Kidney (tissue), 14 donors: ENCODE data around the gene PEPD. TPM values are rescaled to one million over a fixed set of nuclear protein-coding genes. Genes with fewer than 3 reads are reported as not detected.
"Not testable (repeated sequence)": the region's sequence is repeated elsewhere in the genome, so short reads cannot be mapped to it uniquely, and the experiment has no call there.

Source experiments
- DNase-seq, 5 donors: peaks; one replicate each; pipeline ENCODE4 v3.0.0-alpha.2; 2013 to 2020
- FAIRE-seq: peaks from 2 replicates; lab custom pipeline; 2012; peaks lifted over from hg19 to GRCh38; lab: Jason Lieb, UNC
- H3K27ac ChIP-seq, 2 donors: one replicate each; pipeline ENCODE4 v1.7.0; 2013; ENCODE audit warnings: low read depth in 2 of 2, low read length in 2 of 2, inconsistent platforms in 1 of 2
- H3K27me3 ChIP-seq: one replicate; pipeline ENCODE4 v1.7.1; 2013; ENCODE audit warnings: low read length, inconsistent platforms; ENCODE audit not compliant: control insufficient read depth, insufficient read depth
- H3K36me3 ChIP-seq, 3 donors: one replicate each; pipeline versions ENCODE4 v1.7.0 to v1.7.1; 2013; ENCODE audit warnings: low read length in 3 of 3, control low read depth in 1 of 3, inconsistent platforms in 1 of 3; ENCODE audit not compliant: insufficient read depth in 3 of 3, control insufficient read depth in 2 of 3
- H3K4me1 ChIP-seq, 3 donors: one replicate each; pipeline versions ENCODE4 v1.7.0 to v1.7.1; 2013; ENCODE audit warnings: low read length in 3 of 3, inconsistent platforms in 1 of 3, low read depth in 1 of 3; ENCODE audit not compliant: control insufficient read depth in 2 of 3, insufficient read depth in 2 of 3
- H3K4me3 ChIP-seq, 3 donors: one replicate each; pipeline versions ENCODE4 v1.7.0 to v1.8.1; 2013; ENCODE audit warnings: low read length in 3 of 3, control low read depth in 1 of 3, inconsistent platforms in 1 of 3
- H3K9ac ChIP-seq, 3 donors: one replicate each; pipeline versions ENCODE4 v1.7.0 to v1.7.1; 2013; ENCODE audit warnings: low read length in 3 of 3, control low read depth in 1 of 3, inconsistent platforms in 1 of 3
- H3K9me3 ChIP-seq, 3 donors: one replicate each; pipeline versions ENCODE4 v1.7.0 to v1.7.1; 2013; ENCODE audit warnings: low read length in 3 of 3, control low read depth in 1 of 3, inconsistent platforms in 1 of 3; ENCODE audit not compliant: control insufficient read depth in 2 of 3, insufficient read depth in 1 of 3
- intact Hi-C: fragments of 100-400 bp; cut with DNase I; formaldehyde crosslinking; loops from one replicate; pipeline ENCODE4 v1.11.1; 2022
- polyA plus RNA-seq: library from polyadenylated mRNA; stranded (reverse); fragments of 350-450 nt; fragmentation: Illumina TruSeq; extraction: RNeasy Lipid Tissue Mini Kit (QIAGEN cat#74804); gene quantifications from one replicate; pipeline ENCODE4 v1.2.3, GENCODE V29; 2014; ENCODE audit warnings: low read depth, low replicate concordance; ENCODE audit not compliant: insufficient read depth
- total RNA-seq: library from RNA; stranded (reverse); fragmentation: NEBNext Ultra II Directional; extraction: Animal tissue kit (Norgen Biotek cat#: 25700); gene quantifications from one replicate; pipeline ENCODE4 v1.2.1, GENCODE V29; 2021
- TF ChIP-seq, protein P1 (sequence below): IDR thresholded peaks from 3 replicates; pipeline ENCODE4 v1.5.1; 2012; ENCODE audit warnings: mild to moderate bottlenecking, moderate library complexity, borderline replicate concordance; ENCODE audit not compliant: insufficient read depth; ENCODE audit errors: extremely low read depth
- donor health status: control.
- donor health status: control.
- donor health status: control.
- donor health status: control.
- donor health status: control.
- donor health status: DM: yes; HTN: yes; CAD: no.
- donor health status: Normal renal cell carcinoma (clear cell type).

PEPD gene
- total and polyA plus RNA-seq, 2 donors from 2014 or later = 71.4 to 402 TPM

DNA sequence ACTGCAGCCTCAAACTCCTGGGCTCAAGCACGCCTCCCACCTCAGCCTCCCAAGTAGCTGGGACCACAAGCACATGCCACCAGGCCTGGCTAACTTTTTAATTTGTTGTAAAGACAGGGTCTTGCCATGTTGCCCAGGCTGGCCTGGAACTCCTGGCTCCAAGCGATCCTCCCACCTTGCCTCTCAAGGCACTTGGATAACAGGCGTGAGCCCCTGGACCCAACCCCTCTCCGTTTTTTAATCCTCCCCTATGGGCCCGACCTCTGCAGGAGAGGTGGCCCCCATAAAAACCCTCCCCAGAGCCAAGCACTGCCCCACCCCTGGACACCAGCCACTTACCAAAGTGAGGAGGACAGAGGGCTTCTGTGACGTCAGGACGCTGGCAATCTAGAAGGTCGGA, 28.6 kb downstream of the PEPD start:
- Histone ChIP-seq H3K4me3 (no peak overlapping the region), H3K36me3 (peaks cover 0 to 8% (median 0%) of the 10 kb centered on the region in 3 donors), H3K27me3 (no peaks in the 10 kb centered on the region), H3K27ac (no peak overlapping the region), H3K4me1 (no peaks in the 10 kb centered on the region), H3K9ac (no peak overlapping the region), H3K9me3 (no peaks in the 10 kb centered on the region)
- TF ChIP-seq, protein P1, sequence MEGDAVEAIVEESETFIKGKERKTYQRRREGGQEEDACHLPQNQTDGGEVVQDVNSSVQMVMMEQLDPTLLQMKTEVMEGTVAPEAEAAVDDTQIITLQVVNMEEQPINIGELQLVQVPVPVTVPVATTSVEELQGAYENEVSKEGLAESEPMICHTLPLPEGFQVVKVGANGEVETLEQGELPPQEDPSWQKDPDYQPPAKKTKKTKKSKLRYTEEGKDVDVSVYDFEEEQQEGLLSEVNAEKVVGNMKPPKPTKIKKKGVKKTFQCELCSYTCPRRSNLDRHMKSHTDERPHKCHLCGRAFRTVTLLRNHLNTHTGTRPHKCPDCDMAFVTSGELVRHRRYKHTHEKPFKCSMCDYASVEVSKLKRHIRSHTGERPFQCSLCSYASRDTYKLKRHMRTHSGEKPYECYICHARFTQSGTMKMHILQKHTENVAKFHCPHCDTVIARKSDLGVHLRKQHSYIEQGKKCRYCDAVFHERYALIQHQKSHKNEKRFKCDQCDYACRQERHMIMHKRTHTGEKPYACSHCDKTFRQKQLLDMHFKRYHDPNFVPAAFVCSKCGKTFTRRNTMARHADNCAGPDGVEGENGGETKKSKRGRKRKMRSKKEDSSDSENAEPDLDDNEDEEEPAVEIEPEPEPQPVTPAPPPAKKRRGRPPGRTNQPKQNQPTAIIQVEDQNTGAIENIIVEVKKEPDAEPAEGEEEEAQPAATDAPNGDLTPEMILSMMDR = no peak
- FAIRE-seq (no peak), DNase-seq (peak in 1 of 5 donors; percentile 44)
- intact Hi-C loops = no loop called here

DNA sequence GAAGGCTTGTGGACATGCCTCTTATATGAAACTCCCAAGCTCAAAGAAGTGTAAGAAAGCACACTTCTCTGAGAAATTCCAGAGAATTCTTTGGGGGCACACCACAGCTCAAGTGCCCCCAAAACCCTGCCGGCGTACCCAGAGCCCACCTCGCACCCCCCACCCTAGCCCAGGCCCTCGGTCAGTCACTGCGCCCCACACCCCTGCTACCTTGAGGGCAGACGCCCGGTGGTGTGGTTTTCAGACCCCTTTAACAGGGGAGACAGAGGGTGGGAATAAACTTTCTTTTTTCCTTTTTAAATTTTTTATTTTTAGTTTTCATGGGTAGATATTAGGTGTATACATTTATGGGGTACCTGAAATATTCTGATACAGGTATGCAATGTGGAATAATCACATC, 29.5 kb downstream of the PEPD start:
- TF ChIP-seq, protein P1 = no peak
- intact Hi-C loops = no loop called here
- Histone ChIP-seq H3K4me3 (no peak overlapping the region), H3K27ac (no peak overlapping the region), H3K9me3 (no peaks in the 10 kb centered on the region), H3K4me1 (no peaks in the 10 kb centered on the region), H3K27me3 (no peaks in the 10 kb centered on the region), H3K9ac (no peak overlapping the region), H3K36me3 (peaks cover 0 to 7% (median 0%) of the 10 kb centered on the region in 3 donors)
- FAIRE-seq (no peak), DNase-seq (no peak)

DNA sequence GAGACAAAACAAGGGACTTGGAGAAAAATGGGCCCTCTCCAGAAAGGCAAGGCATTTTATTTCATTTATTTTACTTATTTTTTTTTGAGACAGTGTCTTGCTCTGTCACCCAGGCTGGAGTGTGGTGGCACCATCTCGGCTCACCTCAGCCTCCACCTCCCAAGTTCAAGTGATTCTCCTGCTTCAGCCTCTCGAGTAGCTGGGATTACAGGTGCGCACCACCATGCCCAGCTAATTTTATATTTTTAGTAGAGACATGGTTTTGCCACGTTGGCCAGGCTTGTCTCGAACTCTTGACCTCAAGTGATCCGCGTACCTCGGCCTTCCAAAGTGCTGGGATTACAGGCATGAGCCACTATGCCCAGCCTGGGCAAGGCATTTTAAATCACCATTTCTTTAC, 31.0 kb downstream of the PEPD start:
- H3K4me3 ChIP-seq, intact Hi-C loops, H3K9me3 ChIP-seq, H3K27ac ChIP-seq, H3K9ac ChIP-seq, FAIRE-seq, H3K27me3 ChIP-seq, DNase-seq, H3K36me3 ChIP-seq, H3K4me1 ChIP-seq: not testable (repeated sequence)

DNA sequence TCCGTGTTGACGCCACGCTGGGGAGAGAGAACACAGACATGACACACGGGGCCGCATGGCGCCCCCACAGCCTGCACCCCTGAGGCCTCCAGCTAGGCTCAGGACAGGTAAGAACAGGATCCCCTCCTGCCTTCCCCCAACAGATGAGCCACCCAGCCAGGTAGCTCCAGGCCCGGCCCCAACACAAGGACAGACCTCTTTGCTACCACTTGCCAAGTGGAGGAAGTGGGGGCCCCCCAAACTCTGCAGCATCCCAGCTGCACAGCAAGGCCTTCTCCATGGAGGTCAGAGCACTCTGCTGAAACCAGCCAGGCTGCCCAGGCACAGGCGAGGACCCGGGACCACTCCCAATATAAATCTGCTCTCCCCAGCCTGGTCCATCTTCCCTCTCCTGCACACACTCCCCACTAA, 31.5 kb downstream of the PEPD start:
- Histone ChIP-seq H3K36me3 (peaks cover 0 to 4% (median 0%) of the 10 kb centered on the region in 3 donors), H3K9me3 (no peaks in the 10 kb centered on the region), H3K9ac (no peak overlapping the region), H3K27ac (no peak overlapping the region), H3K4me1 (no peaks in the 10 kb centered on the region), H3K27me3 (no peaks in the 10 kb centered on the region), H3K4me3 (no peak overlapping the region)
- no peak for FAIRE-seq
- intact Hi-C loops = no loop called here
- peak in 2 of 5 donors; percentile 16 to 58 for DNase-seq
- TF ChIP-seq, protein P1 = no peak
